Measurements from ENCODE around the gene MRPL54.

The MRPL54 gene

DNA sequence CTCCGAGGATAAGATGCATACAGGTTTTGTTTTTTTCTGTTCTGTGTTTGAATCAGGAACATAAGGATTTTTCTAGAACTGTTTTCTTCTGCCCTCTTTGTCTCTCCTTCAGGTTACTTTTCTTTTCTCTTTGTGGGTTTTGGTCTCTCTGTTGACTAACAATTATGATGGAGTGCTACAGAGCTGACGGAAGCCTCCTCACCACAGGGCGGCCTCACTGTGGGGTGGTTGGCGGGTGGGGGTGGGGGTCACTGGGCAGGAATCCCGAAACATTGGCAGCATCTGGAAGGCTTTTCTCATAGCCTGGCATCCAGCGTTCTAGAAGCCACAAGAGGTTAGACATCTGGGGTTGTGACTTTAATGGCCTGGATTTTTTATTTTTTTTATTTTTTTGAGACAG, 35.7 kb downstream of the MRPL54 start:
- TF ChIP-seq, protein P1, sequence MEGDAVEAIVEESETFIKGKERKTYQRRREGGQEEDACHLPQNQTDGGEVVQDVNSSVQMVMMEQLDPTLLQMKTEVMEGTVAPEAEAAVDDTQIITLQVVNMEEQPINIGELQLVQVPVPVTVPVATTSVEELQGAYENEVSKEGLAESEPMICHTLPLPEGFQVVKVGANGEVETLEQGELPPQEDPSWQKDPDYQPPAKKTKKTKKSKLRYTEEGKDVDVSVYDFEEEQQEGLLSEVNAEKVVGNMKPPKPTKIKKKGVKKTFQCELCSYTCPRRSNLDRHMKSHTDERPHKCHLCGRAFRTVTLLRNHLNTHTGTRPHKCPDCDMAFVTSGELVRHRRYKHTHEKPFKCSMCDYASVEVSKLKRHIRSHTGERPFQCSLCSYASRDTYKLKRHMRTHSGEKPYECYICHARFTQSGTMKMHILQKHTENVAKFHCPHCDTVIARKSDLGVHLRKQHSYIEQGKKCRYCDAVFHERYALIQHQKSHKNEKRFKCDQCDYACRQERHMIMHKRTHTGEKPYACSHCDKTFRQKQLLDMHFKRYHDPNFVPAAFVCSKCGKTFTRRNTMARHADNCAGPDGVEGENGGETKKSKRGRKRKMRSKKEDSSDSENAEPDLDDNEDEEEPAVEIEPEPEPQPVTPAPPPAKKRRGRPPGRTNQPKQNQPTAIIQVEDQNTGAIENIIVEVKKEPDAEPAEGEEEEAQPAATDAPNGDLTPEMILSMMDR (IDR thresholded peaks at IDR 0.05): no peak

DNA sequence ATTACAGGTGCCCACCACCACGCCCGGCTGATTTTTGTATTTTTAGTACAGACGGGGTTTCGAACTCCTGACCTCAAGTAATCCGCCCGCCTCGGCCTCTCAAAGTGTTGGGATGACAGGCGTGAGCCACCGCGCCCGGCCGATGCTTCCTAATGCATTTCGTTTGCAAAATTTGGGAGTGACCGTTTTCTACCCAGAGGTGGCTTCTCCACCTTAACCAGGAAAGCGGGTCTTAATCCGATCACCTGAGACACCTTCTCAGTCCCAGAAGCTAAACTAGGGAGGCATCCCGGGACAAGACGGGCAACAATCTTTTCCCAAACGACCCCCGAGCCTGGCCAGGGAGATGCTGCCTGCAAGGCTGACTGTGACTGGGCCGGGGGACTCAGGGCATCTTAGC, 38.5 kb downstream of the MRPL54 start:
- TF ChIP-seq, protein P1 (IDR thresholded peaks at IDR 0.05): no peak

DNA sequence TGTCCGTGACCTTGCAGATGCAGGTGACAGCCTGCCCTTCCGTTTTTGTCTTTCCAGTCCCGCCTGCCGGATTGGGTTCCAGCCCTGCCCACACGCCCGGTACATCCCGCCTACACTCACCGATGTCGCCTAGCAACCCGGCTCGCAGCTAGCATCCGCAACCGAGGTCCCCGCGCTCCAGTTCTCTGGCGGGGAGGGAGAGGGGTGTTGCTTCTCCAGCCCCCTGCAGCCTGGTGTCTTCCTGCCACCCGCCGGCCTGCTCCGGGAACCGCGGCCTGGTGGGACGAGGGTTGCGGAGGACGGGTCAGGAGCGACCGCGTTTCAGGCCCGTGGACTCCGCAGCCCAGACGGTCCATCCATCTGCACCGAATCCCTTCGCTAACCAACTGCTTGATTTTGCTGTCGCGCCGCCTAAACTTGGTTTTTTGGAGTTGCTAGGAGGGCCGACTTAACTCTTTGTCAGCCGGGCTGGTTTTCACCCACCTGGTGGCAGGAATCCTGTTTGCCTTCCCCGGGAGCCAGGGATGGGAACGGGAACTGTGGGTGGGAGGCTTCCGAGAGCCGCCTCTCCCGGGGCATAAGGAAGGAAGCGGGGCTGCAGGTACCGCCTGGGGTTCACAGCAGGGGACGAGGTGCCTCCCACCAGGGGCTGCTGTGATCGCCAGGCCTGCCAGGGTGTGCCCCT, 39.1 kb downstream of the MRPL54 start:
- TF ChIP-seq, protein P1 (IDR thresholded peaks at IDR 0.05): no peak

DNA sequence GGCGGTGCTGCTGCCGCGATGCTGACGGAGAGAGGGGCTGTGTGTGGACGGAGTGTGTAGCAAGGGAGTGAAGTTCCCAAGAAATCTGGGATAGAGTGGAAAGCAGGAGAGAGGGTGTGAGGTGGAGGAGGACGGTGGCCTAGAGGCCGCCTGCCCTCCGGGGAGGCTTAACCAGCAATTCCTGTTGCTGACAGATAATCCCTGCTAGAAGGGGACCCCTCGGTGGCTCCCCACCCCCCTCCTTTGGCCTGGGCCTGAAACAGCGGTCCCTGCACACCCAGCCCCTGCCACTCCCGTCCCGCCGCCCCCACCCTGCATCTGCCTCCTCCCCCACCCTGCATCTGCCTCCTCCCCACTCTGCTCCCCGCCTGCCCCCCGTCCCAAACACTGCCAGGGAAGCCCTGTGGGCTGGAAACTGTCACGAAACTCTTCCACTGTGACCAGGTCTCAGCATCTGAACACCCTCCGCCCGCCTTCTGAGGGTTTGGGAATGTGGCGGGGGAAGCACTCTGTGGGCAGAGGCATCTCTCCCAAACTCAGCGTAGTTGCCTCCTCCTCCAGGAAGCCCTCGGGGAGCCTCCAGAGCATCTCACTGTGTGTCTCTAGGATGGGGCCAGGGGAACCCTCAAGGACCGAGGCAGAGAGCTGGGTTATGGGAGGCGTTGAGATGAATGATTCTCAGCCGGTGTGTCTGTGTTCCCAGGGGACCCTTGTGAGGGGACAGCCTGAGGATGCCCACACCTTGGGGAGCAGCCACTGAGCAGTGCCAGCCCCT, 40.8 kb downstream of the MRPL54 start:
- TF ChIP-seq, protein P1 (IDR thresholded peaks at IDR 0.05): no peak

DNA sequence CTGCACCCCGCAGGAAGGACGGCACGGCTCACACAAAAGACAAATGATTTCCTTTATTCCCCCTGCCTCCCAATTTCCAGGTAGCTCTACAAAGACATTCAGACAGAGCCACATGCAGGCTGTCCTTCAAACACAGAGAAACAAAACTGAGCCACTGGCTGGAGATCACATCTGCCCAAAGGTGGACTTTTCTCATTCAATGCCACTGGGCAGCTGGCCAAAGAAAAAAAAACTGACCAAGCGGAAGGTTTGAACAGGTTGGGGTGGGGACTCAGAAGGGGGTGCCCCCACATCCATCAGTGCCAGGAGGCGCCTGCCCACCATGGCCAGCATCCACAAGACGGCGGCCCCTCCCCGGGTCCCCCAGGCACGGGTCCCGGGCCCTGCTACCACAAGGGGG, 41.5 kb downstream of the MRPL54 start:
- TF ChIP-seq, protein P1 (IDR thresholded peaks at IDR 0.05): no peak

DNA sequence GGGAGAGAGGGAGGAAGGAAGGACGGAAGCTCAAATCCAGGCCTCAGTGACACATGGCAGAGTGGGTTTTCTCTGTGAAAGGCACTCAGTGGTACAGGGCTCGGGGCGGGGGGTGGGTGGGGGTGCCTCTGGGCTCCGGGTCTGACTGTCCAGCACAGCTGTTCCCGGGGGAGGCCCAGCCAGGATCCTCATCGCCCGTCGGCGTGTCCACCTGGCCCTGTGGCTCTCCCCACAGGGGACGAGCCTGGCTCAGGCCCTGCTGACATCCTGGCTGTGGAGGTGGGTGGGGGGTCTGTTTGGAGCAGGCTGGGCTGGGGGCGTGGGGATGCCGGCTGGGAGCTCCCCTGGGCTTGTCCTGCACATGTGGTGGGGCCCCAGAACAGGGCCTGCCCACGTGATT, 41.9 kb downstream of the MRPL54 start:
- TF ChIP-seq, protein P1 (IDR thresholded peaks at IDR 0.05): no peak

DNA sequence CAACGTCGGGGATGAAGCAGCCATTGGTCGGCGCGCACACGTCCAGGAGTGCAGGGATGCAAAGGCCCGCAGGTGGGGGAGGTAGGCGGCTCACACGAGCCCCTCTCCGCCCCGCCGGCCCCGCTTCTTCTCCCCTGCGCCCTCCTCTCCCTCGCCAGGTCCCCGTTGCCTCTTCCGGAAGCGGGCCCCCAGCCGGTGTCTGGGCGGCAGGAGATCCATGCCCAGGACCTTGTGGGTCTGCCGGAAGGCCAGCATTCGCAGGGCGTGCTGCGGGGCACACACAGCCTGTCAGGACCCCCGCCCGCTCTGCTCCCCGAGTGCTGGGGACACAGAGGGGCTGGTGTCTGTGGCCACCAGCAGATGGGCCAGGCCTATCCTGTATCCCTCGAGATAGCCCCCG, 43.4 kb downstream of the MRPL54 start:
- TF ChIP-seq, protein P1 (IDR thresholded peaks at IDR 0.05): no peak
